Activated CD8-positive, alpha-beta memory T cell treated with anti-CD3 and anti-CD28 coated beads, Interleukin-2, amount 50 U/mL, for 48 hours (primary cell): ENCODE data around the gene RGL1.

ENCODE experiments used
- DNase-seq: peaks from one replicate; pipeline ENCODE4 v3.0.0-alpha.2; 2020

The RGL1 gene

DNA sequence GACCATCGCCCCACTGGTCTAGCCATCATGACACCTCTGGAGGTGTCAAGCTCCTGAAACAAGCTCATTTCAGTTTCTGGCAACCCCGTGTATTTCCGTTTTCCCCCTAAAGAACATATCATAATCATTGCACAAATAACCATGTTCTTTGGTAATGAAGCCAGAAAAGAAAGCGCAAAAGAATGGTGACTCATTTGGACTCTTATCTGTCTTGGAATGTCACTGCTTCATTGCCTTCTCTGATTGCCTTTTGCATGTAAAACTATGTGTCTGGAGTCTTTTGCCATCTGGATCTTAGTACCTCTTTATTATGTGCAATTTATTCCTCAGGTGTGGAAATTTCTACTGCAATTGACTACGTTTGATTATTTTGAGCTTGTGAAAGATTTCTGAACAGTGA is 122.1 kb downstream of the RGL1 start:
- no peak for DNase-seq

DNA sequence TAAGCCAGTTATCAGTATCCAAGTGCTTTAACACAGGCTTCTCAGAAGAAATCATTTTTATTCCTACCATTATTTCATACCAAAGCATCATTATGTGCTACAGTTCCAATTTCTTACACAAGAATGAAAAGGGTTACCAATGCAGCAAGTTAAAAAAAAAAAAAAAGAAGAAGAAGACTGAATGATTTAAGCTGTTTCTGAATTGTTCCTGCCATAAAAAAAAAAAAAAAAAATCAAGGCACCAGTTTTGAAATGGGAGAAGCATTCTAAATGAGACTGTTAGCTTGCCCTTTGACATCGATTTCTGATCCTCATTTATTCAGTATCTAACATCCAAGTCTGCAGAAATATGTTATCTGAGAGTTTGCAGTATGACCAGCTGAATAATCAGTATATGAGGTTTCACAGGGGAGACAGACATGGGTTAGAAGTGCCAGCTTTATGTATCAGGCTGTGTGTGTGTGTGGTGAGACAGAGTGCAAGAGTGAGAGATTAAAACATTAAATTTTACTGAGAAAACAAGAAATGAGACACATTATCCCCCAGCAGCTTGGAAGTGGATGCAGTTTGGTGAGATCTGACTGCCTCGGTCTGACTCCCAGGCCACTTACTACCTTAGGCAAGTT is 126.8 kb downstream of the RGL1 start:
- no peak for DNase-seq

DNA sequence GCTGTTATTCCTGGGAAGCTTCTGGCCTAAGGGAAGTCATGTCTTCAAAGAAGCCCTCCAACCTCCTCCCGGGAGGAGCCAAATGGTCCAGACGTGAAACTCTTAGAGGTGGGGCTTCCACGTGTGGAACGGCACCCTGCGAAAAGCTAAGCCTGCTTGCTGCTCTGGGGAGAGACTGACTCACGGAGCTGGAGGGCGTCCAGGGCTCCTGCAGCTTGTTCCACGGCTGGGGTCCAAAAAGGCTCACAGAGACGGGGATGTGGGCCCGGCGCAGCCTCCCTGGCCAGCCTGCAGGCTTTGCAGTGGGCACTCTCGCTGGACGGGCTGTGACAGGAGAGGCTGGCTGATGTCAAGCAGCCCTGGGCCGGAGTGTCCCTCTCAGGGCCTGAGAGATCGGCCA is 127.5 kb downstream of the RGL1 start:
- no peak for DNase-seq

DNA sequence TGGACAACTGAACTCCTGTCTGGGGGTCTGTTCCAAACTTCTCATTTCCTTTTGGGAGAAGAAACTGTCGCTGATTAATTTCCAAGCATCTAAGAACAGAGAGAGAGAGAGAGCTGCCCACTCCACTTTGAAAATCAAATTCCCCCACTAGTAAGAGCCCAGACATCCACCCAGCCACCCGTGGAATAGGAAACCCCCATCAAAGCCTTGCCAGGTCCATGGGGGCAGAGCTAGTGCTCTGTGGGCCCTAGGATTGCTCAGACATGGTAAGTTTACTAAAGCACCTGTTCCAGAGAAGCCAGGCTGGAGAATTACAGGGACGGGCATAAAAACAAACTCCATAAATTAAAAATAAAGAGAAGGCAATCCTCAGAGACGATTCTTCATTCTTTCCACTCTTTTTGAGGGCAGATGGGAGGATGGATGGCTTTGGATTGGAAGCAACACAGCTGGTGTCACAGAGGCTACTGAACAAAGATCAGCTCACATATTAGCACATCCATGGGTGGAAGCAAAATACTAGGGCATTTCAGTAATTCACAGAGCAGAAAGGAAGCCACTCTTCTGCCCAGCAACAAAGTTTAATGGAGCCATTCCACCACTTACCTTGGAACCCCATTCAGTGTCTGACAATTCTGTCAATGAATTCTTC is 128.7 kb downstream of the RGL1 start:
- DNase-seq, result no peak

DNA sequence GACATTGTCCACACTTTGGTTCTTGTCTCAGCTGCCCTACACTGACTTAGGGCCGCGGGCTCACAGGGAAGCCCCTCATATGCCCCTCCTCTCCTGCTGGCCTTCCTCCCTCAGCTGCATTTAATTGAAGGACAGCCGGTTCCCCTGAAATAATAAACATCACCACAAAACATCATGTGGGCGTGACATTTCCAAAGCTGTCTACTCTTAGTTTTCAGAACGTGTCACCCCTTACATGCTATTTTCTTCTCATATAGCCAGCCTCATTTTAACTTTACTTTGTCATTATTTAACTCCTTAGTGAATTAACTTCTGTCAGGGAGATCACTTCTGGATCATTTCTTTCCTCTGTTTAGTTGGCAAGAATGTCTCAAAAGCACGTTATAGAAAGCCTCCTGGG is 129.4 kb downstream of the RGL1 start:
- no peak for DNase-seq

DNA sequence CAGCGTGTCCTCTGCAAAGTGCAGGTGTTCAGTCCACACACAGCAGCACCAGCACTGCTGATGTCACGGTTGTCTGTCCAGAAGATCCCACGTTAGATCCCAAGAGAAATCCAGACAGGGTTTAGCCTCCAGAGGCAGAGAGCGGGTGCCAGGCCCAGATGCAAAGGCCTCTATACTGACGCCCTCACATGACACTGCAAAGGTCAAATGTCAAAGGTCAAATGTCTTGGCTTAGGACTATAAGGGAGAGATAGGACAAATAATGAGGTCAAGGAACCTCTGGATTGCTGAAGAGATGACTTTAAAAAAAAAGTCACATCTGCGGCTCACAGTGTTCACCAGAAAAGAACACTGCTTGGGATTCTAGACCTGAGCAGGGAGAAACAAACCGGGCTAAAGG is 131.1 kb downstream of the RGL1 start:
- DNase-seq, result no peak

DNA sequence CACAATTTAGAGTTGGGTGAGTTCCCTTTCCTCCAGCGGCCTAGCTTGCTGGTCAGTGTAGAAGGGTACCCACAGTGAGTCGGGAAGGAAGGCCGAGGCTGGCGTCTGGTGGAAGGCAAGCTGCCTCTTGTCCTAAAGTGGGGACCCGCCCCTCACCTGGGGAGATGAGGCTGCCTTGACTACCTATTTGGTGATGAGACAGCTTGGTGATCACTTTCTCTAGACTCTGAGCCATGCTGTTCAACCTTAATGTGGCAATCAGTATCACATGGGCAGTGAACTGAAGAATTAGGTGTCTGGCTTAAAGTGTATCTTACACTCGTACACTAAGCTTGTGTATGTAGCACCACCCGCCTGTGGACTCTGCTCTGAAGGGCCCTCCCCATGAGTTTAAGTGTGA is 131.9 kb downstream of the RGL1 start:
- DNase-seq, result no peak

DNA sequence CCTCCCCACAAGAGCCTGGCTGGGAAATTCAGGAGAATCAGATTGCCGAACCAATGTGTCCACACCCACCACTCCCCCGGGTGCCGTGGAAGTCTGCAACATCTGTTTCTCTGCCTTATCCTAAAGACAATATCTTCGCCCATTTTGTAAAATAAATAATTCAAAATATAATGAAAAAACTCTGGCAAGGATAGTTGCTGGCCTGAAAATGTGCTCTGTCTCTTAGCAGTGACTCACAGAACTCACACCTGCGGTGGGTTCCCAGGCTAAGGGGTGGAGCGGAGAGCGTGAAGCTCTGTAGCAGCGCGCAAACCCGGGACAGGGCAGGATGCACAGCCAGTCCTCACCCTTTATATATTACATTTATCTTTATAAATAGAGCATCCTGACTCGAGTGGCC is 132.7 kb downstream of the RGL1 start:
- DNase-seq, result no peak

DNA sequence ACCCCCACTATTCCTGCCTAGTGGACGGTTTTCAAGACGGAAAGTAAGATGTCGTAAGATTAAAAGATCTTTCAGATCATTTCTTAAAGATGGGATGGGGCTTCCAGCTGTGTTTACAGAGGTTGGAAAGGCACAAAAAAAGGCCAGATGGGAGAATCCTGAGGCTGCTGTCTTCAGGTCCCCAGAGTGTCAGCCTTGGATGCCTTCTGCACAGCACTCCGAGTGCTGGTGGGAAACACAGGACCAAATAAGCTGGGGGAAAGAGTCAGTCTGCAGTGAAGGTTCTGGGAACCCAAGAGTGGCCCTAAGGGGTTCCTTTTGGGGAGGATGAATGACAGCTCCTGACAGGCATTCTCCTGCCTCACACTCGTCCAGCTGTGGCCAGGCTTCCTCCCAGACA is 136.1 kb downstream of the RGL1 start:
- no peak for DNase-seq

DNA sequence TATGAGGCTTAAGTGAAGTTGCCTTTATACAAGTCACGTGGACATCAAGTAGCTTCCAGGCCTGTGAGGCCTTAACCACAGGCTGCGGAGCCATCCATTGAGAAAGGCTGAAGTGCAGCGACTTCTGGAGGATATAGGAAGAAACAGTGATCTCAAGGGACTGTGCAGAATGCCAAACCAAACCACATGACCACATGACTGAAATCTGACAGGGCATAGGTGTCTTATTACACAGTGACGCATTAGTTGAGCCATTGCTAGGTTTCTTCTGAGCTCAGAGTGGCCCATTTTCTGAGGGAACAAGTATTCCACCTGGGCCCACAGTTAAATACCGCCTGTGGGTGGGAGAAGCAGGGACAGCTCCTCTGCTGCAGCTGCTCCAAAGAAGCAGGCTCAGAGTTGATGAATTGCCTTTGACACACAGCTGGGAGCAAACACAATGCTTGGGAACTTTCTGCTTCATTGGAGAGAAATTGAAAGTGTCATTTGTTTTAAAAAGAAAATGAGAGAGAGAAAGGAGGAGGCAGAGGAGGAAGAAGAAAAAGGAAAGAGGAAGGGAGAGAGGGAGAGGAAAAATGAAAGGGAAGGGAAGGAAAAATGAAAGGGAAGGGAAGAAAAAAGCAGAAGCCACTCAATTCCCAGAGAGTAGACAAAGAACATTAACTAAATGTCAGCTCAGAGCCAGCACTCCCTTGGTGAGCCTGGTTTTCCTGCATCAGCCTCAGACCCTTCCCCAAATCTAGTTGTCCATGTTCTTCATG is 138.2 kb downstream of the RGL1 start:
- no peak for DNase-seq

DNA sequence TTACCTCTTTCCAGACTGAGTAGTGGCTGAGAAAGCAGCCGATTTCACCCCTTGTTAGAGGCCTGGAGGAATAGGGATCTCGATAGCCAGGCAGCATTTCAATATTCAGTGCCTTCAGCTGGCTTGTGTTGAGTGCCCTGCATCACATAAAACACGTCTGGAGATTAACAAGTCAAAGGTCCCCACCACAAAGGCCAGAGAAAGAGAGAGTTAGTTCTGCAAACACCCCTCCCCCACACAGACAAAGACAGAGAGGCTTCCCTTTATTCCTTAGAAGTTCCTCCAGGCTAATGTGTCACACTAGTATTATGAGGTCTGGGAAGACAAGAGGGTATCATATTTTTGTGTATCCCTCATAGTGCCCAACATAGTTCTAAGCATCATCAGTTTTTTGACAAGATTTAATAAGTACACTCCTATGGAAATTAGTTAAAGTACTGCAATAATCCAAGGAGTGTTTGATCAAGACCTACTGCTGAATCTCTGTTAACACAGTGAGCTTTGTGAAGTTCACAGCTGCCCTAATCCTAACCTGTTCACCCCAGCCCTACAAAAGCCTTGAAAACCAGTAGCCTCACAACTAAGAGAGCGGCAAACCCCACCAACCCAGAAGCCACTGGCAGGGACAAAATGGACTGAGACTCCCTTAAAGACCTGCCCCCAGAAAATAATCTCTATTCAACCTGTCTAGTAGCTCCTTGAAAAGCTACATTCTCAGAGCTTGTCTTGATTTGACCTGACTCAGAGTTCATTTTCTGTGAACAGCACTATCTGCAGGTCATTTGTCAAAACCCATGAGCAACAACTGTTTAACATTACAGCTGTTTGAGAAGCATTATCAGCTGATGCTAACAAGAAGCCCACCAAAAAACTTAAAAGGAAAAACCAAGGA is 140.8 kb downstream of the RGL1 start:
- DNase-seq, result no peak

DNA sequence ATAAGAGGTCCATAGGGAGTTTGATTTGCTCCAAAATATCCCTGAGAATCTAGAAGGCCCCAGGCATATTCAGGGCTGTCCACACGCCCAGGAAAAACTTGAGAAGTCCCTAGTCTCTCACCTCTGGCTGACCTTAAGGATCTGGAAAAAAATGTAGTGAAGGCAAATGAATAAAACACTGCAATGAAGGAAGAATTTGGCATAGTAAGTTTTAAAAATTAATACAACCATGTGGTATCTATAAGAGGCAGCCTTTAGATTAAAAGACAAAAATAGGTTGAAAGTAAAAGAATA is 141.3 kb downstream of the RGL1 start:
- no peak for DNase-seq

DNA sequence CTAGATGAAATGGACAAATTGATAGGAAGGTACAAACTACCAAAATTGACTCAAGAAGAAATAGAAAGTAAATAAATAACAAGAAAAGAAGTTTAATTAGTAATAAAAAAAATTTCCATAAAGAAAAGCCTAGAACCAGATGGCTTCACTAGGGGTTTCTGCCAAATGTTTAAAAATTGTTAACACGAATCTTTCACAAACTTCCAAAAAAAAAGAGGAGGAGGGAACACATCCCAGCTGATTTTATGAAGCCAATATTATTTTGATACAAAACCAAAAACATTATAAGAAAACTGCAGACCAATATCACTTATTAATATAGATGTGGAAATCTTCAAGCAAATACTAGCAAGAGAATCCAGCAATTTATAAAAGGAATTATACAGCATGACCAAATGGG is 143.1 kb downstream of the RGL1 start:
- DNase-seq, result no peak

DNA sequence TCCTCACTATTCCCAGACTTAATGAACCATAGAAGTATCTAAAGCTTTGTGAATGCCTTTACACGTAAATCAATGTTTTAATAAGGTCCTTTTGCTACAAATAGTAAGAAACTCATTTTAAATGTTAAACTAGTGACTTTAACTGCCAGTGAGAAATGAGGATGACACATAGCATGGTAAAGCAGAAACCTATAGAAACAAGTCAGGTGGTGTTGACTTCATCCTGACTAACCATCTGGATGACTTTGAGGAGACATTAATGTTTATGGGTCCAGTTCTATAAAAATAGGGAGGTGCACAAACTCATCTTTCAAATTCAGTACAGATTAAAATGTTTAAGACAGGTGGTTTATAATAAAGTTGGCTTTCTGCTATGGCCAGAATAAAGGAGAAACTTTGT is 147.2 kb downstream of the RGL1 start:
- no peak for DNase-seq

DNA sequence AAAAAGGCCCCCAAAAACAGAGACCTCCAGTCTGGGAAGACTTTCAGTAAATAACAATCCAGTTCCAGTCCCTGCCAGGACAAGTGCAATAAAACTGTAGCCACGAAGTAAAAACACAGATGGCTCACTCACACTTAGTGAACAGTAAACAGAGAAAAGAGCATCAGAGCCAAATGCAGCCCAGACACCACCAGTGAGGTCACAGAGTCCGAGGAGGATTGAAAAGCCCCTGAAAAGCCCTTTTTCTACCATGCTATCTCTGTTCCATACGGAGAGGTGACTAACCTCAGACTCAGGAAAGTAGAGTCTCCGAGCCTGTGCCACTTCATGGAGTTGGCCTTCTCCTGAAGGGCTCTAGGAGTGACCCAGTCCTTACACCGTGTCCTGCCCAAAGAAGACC is 148.1 kb downstream of the RGL1 start:
- no peak for DNase-seq

DNA sequence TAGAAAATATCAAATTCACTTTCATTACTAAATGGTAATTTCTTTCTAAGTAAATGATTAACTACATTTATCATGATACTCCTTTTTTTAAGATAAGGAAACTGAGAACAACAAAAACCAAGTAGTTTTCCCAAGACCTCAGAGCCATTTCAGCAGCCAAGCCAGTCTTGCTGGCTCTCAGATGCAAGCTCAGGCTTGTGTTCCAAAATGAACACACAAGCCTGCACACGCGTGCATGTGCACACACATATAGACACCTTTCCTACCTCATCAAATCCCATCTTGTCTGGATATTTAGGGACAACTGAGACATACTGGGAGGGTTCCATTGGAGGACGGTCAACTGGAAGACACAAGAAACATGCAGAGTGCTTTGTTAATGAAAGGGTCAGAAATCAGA is 149.6 kb downstream of the RGL1 start:
- DNase-seq, result no peak

DNA sequence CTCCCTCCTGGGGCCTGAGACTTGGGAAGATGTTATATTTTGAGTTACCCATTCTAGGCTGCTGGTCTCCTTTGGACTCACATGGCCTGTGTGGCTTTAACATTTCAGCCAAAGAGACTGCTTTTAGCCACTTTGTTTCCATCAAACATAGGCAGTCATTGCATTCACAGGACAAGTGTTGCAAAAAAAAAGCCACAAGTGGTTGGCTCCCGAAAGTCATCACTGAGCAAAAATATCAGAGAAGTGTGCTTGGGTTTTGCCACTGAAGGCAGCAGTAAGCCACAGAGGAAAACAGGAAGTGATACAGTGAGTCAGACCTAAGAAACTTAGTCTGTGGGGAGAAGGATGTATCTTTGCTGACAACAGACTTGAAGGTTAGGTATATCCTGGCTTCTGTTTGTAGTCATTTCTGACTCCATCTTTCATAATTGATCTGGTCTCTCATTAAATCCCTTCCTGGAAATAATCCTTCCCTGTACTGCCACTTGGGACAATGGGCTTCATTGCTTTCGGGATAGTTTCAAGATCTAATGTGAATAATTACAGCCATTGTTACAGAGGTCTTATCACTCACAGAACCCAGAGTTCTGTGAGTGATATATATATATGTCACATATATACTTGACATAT is 151.8 kb downstream of the RGL1 start:
- DNase-seq, result no peak

DNA sequence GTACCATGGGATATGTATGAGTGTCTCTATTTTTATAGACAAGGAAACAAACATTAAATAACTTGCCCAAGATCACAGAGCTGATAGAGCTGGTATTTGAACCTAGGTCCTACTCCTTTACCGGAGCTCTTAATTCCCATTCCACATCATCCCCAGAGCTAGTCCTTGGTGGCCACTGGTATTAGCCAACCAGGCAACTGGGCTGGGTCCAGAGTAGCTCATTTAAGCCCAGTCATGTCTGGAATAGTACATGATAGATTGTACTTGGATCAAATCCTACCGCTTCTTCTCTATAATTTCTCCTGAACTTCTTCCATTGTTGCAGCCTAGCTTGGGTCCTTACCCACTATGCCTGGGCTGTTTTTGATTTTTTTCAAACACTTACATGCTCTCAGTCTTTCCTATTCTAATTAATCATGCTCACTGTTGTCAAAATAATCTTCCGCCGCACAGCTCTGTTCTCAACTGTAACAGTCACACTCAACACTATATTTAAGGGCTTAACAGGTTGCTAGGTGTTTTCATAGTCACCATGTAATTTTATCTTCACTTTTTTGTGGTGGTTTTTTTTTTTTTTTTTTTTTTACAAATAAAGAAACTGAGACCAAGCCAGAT is 152.4 kb downstream of the RGL1 start:
- DNase-seq, result no peak

DNA sequence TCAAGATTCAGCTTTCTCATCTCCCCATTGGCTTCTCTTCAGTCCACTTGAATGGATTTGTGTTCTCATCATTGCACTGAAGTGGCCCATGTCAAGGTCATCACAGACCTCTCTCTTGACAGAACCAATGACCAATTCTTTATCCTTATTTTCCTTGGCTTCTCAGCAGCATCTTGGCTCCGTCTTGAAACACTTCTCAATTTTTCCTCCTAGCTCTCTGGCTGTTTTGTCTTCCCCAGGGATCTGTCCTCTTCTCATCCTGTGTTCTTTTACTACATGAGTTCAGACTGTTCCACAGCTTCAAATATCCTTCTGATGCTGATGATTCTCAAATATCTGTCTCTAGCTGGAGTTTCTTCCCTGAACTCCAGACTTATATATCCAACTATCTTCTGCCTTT is 154.0 kb downstream of the RGL1 start:
- no peak for DNase-seq

DNA sequence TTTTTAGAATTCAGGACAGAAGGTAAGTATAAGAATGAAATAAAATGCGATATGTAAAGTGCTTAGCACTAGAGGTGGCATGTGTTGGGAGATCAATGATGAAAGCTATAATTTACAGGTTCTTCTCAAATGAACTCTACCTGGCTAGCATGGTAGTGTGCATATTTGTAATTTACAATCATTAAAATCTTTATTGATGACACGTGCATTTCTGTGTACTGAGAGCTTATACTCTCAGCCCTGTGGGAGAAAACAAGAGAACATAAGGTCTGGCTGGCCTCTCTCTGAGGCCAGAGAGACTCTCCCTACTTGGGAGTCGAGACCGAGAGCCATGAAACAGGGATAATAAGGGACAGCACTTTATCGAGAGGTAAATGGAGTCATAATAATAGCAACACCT is 156.2 kb downstream of the RGL1 start:
- DNase-seq, result no peak

DNA sequence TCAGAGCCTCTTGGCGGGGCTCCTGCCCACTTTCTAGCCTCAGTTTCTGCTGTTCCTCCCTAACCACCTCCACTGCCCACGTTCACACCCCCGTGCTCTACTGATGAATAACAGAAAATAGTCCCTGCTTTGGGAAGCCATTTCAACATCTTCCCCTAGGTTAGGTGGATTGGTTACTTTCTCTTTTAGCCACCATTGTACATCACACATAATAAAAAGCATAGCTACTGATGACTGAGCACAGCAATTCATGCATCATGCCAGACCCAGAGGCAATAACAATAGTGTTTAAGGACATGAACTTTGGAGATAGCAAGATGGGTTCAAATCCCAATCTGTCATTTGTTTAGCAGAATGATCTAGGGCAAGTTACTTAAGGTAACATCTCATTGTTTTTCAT is 158.0 kb downstream of the RGL1 start:
- no peak for DNase-seq

DNA sequence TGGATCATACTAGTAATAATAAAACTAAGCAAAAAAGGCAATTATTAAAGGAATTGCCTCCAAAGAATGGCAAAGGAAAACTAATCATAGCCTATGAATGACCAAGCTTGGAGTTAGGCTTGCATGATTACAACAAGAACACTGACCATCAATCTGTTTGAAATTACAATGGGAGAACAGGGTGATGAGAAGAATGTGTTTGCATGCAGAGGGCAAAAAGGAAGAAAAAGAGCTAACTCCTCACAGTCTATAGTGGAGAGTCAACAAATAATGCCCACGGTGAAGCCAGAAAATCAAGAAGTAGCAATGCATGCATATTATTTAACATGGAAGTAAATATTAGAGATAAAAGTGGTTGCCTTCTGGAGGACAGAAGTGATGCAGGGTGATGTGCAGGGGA is 160.8 kb downstream of the RGL1 start:
- DNase-seq, result no peak

DNA sequence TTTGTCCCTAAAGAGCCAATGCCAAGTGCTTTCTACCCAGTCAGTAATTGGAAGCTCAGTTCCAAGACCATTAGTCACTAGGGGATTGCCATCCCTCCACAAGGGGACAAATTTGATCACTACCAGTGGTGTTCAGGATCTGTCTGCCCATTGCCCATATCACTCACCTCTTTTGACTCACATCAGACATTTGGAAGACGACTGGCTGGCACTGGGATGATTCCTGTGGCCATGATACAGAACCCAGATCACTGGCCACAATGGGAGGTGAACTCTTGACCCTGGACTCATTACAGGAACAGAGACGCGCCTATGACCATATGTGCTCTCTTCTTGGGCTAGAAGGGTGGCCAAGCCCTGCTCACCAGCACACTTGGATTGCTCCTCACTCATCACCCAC is 161.6 kb downstream of the RGL1 start:
- no peak for DNase-seq
